Stimulated activated CD8-positive, alpha-beta memory T cell treated with anti-CD3 and anti-CD28 coated beads, Interleukin-2, amount 100 ng/mL, for 1 hour (primary cell): Measurements from ENCODE around the gene LRRTM4.
"Not testable (repeated sequence)": the region's sequence is repeated elsewhere in the genome, so short reads cannot be mapped to it uniquely, and the experiment has no call there.

Experiments
- DNase-seq, 2 donors: peaks; one replicate each; pipeline ENCODE4 v3.0.0-alpha.2; 2020; ENCODE audit warnings: low read depth in 2 of 2

The LRRTM4 gene

DNA sequence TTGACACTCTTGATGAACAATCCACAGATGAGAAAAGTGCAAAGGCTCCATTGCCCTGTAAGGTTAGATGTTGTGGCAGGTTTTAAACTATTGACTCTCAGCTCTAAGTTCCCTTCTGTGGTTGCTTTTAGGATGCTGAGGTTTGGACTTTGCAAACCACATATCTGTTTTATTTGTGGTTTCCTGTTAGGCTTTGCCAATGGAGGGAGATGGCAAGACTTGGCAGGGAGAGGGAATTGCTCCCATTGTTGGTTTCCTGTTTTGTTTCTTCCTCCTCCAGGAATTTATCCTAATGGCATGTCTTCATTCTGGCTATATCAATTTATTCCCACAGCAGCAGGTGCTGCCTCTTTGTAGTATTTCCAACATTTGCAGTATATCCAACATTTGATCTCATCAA lies 772.3 kb downstream of the LRRTM4 start:
- no peak for DNase-seq

DNA sequence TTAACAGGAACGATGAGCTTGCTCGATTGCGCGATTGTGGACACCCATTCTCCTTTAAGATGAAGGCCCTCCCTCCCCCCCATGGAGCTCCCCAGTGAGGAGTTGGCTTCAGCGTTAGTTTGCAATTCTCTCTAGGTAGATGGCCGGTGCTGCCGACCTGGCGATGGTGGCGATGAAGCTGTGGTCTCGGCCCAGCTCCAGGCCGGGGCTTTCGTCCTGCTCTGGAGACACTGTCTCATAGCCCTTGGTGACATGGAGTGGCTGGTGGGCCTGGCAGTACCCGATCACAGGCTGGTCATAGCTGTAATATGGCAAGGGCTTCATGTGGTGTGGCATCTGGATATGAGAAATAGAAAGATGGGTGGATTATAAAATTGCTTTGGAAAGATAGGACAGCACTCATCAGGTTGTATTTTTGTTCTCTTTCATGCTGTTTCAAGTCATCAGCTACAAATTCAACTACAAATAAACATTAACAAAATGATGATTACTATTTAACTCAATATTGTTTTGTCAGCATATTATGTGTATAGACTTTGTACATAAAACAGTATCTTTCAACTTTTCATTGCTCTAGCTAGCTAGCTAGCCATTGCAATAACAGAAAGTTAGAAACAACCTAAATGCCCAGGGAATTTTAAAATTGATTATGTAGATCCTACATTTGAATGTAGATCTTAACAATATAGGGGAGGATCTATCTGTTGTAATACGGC lies 773.4 kb downstream of the LRRTM4 start:
- DNase-seq: no peak

DNA sequence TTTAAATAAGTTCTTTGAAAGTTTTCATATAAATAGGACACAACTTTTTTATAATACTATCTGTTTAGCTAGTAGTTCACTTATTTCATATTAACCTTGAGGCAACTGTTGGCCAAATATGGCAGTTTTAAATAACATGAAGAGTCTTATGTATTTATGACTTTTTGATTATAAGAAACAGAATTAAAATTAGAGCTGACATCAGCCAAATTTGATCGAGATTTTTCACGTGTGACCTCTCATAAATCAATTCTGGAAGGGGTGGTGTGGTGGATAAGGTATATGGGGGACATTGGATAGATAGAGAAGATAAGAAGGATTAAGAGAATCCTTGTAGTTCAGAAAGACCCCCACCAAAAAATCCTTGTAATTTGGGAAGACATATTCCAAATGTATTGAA lies 776.6 kb downstream of the LRRTM4 start:
- no peak for DNase-seq

DNA sequence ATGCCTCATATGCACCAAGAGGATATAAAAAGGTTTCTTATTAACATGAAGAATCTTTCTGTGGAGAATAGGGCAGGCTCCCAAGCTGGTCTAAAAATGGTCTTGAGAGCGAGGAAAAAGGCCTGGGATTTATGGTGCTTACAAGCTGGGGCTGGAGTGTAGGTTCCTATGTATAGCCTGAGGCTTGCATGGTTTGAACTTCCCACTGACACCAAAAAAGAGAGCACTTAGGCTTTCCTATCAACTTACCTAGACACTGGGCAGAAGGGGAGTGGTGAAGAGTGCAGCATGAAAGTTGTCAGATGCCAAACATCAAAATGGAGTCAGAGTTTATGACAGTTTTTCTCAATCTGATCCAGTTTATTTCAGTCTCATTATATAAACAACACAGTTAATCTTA lies 784.6 kb downstream of the LRRTM4 start:
- DNase-seq: no peak

DNA sequence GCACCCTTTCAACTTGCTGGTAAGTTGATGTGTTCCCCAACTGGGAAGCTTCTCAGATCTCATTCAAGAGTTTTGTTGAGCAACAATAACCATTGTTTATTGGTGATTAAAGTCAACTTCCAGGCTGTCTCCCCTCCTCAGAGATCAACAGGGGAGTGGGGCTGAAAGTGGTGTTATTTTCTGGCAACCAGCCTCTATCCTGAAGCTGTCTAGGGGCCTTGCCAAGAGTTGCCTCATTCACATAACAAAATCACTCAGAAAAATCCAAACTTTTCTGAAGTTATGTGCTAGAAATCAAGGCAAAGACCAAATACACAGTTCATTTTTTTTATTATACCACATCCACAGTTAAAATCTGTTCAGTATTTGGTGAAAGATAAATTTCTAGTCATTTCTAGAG lies 788.4 kb downstream of the LRRTM4 start:
- no peak for DNase-seq

DNA sequence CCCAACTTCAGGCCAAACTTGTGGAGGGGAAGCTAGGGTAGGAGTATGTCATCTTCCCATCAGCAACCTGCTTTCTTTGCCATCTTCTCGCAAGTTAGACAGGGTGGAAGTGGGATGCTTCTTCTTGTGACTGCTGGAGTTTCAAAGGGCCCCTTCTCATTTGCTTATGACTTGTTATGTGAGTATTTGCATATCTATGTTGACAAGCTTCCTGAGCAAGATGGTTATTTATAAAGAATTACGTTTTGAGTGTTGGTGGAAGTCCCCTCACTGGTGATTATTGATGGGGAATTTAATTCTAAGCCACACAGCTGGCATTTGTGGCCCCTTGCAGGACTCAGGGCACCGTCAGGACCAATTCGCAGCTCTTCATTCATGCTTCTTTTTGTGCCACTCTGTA lies 791.0 kb downstream of the LRRTM4 start:
- DNase-seq: no peak

DNA sequence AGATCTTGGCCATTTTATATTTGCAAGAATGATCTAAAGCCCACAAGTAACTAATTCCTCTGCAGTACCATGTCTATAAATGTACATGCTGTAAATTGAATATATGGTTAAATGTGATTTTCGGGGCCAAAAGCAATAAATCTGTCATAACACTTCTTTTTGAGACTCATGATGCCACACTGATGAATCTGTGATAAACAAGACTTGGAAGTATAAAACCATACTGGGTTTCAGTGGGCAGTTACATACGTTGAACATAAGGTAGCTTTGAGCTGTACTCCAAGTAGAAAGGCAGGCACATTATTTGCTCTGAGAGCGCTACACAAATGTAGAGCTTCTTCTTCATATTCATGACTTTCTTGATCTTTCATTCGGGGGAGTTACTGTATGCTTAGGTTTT lies 792.2 kb downstream of the LRRTM4 start:
- DNase-seq: no peak

DNA sequence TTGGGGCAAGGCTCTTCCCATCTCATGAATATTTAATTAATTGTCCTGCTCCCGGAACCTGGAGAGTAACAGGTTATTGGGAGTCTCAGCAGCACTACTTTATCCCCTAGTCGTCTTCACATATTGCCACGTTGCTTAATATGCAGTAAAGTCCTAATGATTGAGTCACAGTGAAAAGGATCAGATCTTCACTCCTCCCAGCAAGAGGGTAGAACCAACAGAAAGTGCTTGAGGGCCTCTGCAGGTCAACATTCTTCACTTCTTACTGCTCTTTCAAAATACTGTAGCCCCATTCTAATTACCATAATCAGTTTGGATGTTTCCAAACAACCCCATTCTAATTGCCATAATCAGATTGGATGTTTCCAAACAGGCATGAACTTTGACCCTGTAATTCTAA lies 801.0 kb downstream of the LRRTM4 start:
- DNase-seq: no peak

DNA sequence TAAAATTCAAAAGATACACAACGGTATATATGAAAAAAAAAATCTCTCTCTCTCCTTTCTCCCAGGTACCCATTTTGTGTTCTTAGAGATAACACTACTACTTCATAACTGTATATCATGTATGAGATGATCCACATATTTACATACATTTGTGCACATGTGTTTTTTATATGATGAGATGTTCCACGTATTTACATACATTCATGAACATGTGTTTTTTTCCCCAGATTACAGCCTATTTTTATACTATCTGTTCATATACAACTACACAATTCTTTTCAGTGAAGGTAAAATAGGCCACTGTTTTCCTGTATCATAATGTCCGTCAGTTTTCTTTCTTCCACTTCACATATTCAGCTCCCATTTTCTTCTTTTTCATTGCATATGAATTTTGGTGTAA lies 808.9 kb downstream of the LRRTM4 start:
- DNase-seq: no peak

DNA sequence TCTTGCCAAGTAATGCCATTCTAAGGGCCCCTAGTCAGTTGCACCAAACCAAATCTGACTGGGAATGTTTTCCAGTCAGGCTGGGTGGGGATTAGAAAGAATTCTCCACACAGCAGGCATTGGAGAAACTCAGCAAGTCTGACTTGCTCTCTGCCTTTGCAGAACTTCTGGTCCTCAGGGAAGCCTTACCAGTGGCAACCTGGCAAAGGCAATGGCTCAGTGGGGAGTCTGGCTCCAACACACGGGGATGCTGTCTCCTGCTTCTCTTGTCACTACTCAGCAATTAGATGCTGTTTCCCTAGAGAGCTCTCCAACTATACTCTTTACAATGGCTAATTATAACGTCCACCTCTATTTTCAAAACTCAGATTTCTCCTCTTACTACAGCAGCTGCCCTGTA lies 810.7 kb downstream of the LRRTM4 start:
- DNase-seq: no peak

DNA sequence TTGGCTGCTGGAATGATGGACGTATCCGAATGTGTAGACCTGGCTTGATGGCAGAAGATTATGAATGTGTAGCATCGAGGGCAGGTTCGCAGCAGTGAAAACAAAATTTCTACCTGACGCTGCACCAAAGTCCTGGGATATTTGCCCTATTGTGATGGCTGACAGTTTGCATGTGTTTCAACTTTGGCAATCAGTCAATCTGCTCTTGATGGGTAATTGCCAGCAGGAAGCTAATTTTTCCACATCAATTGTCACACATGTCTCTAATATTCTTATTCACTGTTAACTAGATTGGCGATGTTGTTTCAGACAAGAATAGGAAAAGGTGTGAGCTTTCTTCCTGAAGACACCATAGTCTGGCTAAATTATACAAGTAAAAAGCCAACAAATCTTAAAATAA lies 821.3 kb downstream of the LRRTM4 start:
- DNase-seq: no peak

DNA sequence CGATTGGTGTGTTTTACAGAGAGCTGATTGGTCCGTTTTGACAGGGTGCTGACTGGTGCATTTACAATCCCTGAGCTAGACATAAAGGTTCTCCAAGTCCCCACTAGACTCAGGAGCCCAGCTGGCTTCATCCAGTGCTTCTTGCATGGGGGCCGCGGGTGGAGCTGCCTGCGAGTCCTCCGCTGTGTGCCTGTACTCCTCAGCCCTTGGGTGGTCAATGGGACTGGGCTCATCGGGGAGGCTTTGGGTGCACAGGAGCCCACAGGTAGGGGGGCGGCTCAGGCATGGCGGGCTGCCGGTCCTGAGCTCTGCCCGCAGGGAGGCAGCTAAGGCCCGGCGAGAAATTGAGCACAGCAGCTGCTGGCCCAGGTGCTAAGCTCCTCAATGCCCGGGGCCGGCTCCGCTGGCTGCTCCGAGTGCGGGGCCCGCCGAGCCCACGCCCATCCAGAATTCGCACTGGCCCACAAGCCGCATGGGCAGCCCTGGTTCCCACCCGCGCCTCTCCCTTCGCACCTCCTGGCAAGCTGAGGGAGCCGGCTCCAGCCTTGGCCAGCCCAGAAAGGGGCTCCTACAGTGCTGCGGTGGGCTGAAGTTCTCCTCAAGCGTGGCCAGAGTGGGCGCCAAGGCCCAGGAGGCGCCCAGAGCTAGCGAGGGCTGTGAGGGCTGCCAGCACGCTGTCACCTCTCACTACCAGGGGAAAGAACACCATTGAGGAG lies 824.0 kb downstream of the LRRTM4 start:
- not testable (repeated sequence) for DNase-seq
